ENCODE results near the gene CNGB1.

DNA sequence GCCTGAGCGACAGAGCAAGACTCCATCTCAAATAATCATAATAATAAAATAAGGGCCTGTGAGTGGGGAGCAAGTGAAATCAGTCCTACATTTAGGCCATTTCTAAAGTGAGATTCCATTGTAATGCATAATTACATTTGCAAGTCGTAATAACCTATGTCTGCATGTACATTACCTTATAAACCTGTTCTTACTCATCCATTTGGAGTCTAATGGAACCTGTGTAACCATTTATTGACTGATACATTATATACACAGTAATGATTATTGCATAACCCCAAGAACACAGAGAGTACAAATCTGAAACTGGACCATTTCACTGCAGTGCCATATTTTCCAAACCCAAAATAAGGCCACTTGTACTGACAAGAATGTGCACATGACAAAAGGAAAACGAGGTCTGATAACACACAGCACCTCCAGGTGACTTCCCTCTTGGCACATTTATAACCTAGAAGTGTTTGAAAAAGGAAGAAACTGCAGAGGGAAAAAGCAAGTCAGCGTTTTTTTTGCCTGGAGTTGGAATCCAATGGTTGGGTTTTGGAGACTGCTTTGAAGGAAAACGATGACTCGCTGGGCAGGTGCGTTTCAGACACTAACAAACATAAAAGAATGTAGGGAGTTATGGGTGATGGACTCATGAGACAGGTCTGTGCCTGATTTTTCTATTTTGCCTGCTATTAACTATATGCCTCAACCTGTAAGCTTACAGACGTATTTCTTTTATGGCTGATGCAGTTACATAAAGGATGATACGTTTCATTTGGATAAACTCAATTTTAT, 105.0 kb downstream of the CNGB1 start:
- TF ChIP-seq, protein P1, sequence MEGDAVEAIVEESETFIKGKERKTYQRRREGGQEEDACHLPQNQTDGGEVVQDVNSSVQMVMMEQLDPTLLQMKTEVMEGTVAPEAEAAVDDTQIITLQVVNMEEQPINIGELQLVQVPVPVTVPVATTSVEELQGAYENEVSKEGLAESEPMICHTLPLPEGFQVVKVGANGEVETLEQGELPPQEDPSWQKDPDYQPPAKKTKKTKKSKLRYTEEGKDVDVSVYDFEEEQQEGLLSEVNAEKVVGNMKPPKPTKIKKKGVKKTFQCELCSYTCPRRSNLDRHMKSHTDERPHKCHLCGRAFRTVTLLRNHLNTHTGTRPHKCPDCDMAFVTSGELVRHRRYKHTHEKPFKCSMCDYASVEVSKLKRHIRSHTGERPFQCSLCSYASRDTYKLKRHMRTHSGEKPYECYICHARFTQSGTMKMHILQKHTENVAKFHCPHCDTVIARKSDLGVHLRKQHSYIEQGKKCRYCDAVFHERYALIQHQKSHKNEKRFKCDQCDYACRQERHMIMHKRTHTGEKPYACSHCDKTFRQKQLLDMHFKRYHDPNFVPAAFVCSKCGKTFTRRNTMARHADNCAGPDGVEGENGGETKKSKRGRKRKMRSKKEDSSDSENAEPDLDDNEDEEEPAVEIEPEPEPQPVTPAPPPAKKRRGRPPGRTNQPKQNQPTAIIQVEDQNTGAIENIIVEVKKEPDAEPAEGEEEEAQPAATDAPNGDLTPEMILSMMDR (IDR thresholded peaks at IDR 0.05; ENCODE audit: poor library complexity, severe bottlenecking), result no peak
- TF ChIP-seq RAD21 (conservative IDR thresholded peaks at IDR 0.05) (no peak), POLR2AphosphoS5 (IDR thresholded peaks at IDR 0.05) (no peak)

Data from neural cell (in vitro differentiated cells).